Neuron (in vitro differentiated cells): ENCODE measurements around the gene CHM.

Experiments used
- H2AFZ ChIP-seq: one replicate; pipeline ENCODE4 v1.6.1; 2013; ENCODE audit warnings: low read depth, mild to moderate bottlenecking, inconsistent platforms, low read length, moderate library complexity
- H3K27me3 ChIP-seq: one replicate; pipeline ENCODE4 v1.6.1; 2013; ENCODE audit warnings: low read length; ENCODE audit not compliant: insufficient read depth
- H3K36me3 ChIP-seq: one replicate; pipeline ENCODE4 v1.6.1; 2013; ENCODE audit warnings: low read length; ENCODE audit not compliant: insufficient read depth
- H3K4me1 ChIP-seq: one replicate; pipeline ENCODE4 v1.6.1; 2013; ENCODE audit warnings: low read length; ENCODE audit not compliant: insufficient read depth
- H3K4me3 ChIP-seq: 2 replicates; pipeline ENCODE4 v1.5.1; 2013; ENCODE audit warnings: mild to moderate bottlenecking, low read length, moderate library complexity
- H3K9me3 ChIP-seq: one replicate; pipeline ENCODE4 v1.6.1; 2013; ENCODE audit warnings: low read length

The CHM gene, protein sequence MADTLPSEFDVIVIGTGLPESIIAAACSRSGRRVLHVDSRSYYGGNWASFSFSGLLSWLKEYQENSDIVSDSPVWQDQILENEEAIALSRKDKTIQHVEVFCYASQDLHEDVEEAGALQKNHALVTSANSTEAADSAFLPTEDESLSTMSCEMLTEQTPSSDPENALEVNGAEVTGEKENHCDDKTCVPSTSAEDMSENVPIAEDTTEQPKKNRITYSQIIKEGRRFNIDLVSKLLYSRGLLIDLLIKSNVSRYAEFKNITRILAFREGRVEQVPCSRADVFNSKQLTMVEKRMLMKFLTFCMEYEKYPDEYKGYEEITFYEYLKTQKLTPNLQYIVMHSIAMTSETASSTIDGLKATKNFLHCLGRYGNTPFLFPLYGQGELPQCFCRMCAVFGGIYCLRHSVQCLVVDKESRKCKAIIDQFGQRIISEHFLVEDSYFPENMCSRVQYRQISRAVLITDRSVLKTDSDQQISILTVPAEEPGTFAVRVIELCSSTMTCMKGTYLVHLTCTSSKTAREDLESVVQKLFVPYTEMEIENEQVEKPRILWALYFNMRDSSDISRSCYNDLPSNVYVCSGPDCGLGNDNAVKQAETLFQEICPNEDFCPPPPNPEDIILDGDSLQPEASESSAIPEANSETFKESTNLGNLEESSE

DNA sequence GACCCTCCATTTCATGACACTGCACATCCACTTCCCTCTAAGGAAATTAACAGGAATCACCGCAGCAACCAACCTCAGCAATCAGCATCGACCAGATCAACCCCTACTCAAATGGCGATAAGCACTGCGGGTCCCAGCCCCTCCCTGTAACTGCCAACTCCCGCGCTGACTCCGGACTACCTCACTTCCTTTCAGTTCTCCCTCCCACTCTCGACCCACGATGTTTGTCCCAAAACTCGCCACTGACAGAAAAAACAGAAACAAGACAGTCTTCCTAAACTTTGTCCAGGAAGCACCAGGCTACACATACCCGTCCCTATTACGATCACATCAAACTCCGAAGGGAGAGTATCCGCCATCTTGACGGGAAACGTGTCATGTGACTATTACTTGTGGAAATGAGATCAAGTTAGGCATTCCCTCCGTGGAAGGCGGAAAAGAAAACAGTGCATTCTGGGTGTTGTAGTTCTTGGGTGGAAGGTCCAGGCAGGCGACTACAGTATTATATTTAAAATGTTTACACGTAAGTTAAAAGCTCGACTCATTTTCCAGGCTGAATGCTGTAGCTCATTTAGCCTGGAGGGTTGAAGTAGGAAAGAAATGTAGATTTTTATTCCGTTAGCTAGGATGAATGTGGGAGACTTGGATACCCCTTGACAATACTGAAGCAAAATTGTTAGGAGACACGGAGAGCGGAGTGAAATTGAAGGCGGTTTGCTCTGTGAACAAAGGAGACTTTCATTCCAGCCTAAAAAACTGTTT is at the start of gene CHM:
Gene CHM, minus strand, starts transcription at position 385 of the 762 bp plus-strand sequence. Its CDS starts 26 bp downstream, at position 359.
- peak within 1 kb of the TSS; percentile 66 for H3K4me3 ChIP-seq
- no peaks in the 10 kb centered on the region for H3K27me3 ChIP-seq
- H3K36me3 ChIP-seq: no peaks in the 10 kb centered on the region
- H3K9me3 ChIP-seq: no peaks in the 10 kb centered on the region
- peaks cover 17% of the 10 kb centered on the region for H3K4me1 ChIP-seq
- peak within 1 kb of the TSS; percentile 61 for H2AFZ ChIP-seq

DNA sequence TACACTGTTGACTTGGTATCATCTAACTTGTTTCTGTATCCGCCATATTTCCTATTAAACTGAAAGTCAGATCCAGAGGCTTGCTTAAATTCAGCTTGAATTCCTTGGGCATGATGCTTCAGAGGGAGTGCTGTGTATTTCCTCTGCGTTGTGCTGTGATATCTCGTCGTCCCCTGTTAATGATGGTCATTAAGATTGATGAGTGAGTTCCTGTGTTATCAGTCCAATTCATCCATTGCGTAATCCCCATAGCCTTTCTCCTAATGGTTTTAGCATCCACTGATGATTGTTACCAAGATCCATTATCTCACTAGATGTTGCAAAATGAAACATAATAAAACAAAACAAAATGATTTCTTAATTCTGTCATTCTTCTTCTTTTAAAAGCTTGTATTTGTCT is 31.3 kb upstream of the CHM start:
- Histone ChIP-seq H2AFZ (no peak overlapping the region), H3K4me1 (no peaks in the 10 kb centered on the region), H3K27me3 (no peaks in the 10 kb centered on the region), H3K4me3 (no peak overlapping the region), H3K9me3 (no peaks in the 10 kb centered on the region), H3K36me3 (no peaks in the 10 kb centered on the region)

DNA sequence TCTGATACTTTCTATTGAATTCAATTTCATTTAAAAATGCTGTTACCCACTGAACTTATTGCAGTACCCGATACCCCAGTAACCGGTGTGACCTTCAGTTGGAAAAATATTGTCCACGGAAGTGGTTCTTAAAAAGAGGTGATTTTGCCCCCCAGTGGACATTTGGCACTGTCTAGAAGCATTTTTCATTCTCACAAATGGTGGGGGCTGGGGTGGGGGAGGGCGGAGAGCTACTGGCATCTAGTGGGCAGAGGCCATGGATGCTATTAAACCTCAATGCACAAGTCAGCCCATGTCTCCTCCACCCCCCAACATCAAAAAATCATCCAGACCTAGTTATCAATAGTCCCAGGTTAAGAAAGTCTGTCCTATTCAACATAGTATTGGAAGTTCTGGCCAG is 19.6 kb upstream of the CHM start:
- no peaks in the 10 kb centered on the region for H3K36me3 ChIP-seq
- no peak overlapping the region for H2AFZ ChIP-seq
- no peak overlapping the region for H3K4me3 ChIP-seq
- H3K4me1 ChIP-seq: no peaks in the 10 kb centered on the region
- H3K9me3 ChIP-seq: no peaks in the 10 kb centered on the region
- no peaks in the 10 kb centered on the region for H3K27me3 ChIP-seq

DNA sequence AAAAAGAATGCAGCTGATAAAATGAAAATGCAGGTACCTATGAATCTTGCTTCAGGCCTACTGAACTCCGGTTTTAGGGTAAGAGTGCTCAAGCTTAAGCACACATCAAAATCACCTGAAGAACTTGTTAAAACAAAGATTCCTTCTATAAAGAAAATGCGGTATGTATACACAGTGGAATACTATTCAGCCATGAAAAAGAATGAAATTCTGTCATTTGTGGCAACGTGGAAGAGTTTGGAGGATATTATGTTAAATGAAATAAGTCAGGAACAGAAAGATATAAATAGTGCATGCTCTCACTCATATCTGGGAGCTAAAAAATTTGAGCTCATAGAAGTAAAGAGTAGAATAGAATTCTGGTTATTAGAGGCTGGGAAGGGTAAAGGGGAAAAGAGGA is 14.0 kb upstream of the CHM start:
- Histone ChIP-seq H3K4me1 (no peaks in the 10 kb centered on the region), H3K4me3 (no peak overlapping the region), H3K9me3 (no peaks in the 10 kb centered on the region), H3K36me3 (no peaks in the 10 kb centered on the region), H3K27me3 (no peaks in the 10 kb centered on the region), H2AFZ (no peak overlapping the region)

DNA sequence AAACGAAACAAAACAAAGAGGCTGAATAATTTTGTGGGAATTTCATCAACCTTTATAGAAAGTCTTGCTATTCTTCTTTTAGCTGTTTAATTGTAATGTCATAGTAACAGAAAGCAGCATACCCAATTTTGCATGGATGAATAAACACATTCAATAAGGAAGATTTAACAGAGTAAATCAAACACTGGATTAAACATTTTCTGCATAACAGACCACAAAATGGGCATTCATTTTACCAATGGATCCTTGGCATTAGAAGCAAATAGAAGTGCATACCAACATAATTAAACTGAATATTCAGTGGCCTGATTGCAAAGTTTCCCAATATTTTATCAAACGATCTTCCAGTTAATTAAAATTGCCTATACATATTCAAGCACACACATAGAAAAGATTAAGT is 4.4 kb upstream of the CHM start:
- no peak overlapping the region for H3K4me3 ChIP-seq
- no peaks in the 10 kb centered on the region for H3K27me3 ChIP-seq

DNA sequence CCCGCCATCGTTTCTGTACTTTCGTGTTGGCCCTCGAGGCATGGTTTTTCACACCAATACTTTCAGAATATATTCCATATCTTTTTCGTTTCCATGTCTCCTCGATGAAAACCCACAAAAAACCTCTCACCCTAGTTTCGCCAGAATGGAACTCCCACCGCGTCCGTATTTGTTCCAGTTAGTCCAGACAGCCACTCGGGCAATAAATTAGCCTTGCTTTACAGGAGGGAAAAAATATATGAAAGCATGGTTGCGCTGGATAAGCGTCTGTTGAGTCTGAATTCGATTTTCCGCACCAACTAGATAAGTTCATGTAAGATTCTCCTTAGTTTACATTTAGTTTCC is 550 bp upstream of the CHM start:
- peak overlapping the region; percentile 61 for H2AFZ ChIP-seq
- H3K36me3 ChIP-seq: no peaks in the 10 kb centered on the region
- H3K9me3 ChIP-seq: no peaks in the 10 kb centered on the region
- no peaks in the 10 kb centered on the region for H3K27me3 ChIP-seq
- peaks cover 18% of the 10 kb centered on the region for H3K4me1 ChIP-seq
- peak overlapping the region; percentile 66 for H3K4me3 ChIP-seq

More for the DNA sequence above, 4.4 kb upstream of the CHM start:
- H3K36me3 ChIP-seq: no peaks in the 10 kb centered on the region
- no peaks in the 10 kb centered on the region for H3K9me3 ChIP-seq
- H2AFZ ChIP-seq: peak overlapping the region; percentile 46
- H3K4me1 ChIP-seq: peaks cover 16% of the 10 kb centered on the region

DNA sequence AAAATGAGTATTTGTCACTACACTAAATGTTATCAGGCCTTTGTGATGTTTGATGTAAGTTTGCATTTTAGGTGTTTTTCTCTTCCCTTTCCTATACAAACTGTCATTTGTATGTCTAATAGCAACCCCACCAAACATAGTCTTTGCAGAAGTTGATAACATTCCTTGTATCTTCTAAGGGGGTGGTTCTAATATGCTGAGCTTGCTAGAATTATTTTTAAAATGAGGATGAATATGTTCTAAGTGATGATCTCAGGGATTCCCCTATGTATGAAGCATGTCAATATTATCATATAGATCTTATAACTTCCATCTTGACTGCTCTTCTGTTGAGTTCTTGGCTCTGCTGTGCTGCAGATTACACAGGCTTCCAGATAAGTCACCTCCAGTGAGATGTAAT is 3.1 kb downstream of the CHM start:
- Histone ChIP-seq H3K4me1 (peaks cover 18% of the 10 kb centered on the region), H2AFZ (no peak overlapping the region), H3K36me3 (no peaks in the 10 kb centered on the region), H3K27me3 (no peaks in the 10 kb centered on the region), H3K4me3 (no peak overlapping the region), H3K9me3 (no peaks in the 10 kb centered on the region)

DNA sequence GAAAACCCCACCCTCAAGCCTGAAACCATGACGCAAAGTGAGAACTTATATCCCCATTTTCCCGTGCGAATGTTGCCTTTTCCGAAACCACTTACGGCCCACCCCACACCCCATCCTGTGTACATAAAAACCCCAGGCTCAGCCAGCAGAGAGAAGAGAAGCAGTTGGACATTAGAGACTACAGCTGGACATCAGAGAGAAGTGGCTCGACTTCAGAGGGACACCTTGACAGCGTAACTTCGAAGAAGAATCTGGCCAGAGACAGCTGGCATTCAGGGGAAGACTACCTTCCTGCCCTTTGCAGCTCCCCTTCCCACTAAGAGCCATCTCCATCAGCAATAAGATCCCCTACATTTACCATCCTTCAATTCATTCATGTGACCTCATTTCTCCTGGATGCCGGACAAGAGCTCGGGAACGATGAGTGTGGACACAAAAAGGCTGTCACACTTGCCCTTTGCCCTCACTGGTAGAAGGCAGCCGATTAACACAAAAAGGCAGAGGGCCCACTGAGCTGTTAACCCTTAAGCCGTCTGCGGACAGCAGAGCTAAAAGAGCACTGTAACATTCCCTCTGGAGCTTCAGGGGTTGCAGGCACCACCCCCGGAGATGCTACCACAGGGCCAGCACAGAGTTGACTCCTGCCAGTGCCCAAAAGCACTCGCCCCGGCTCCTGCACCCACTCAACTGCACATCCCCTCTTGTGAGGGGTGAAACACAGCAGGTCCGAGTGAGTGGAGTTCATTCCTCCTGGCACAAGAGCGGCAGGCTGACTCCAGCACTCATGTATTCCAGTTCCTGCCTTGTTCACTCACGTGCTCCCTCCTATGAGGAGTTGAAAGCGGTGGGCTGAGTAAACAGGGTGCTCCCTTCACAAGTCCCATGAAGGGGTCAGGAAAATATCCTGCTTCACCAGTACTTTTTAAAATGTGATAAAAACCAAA is 7.5 kb downstream of the CHM start:
- H2AFZ ChIP-seq: no peak overlapping the region
- H3K9me3 ChIP-seq: no peaks in the 10 kb centered on the region
- H3K36me3 ChIP-seq: no peaks in the 10 kb centered on the region
- H3K4me1 ChIP-seq: peaks cover 15% of the 10 kb centered on the region
- peak overlapping the region; percentile 29 for H3K4me3 ChIP-seq
- no peaks in the 10 kb centered on the region for H3K27me3 ChIP-seq

DNA sequence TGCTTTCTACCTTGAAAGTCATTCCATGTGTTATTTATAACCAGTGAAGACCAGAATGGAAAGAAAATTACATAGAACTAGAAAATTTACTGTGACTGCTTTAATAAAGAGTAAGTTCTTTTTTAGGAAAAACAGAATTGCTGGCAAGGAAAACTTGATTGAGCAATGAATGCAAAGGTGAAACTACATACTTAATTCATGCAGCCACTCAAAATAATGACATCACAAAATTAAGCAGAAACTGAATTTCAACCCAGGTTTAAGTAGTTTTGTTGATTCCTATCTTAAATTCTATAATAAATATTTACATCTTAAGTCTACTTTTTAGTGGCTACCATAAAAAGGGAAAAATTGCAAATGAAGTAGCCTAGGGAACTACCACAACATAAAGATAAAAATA is 14.0 kb downstream of the CHM start:
- Histone ChIP-seq H3K36me3 (no peaks in the 10 kb centered on the region), H3K4me1 (no peaks in the 10 kb centered on the region), H2AFZ (no peak overlapping the region), H3K27me3 (no peaks in the 10 kb centered on the region), H3K4me3 (no peak overlapping the region), H3K9me3 (no peaks in the 10 kb centered on the region)

DNA sequence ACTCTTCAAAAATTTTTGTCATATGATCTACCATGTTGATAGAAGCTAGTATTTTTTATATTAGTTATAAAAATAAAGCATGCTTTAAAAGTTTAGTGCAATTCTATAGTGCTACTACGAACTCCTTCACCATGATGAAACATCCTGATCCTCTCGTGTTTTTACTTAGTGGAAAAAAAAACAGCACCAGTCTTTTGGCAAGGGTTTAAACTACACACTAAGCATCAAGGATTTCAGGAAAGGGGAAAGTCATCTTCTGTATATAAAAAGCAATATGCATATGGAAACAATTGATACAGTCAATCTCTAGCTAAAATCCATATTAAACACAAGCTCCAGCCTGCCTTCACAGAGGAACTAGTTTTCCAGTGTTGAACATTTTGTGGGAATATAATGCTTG is 18.7 kb downstream of the CHM start:
- no peaks in the 10 kb centered on the region for H3K9me3 ChIP-seq
- peaks cover 5% of the 10 kb centered on the region for H3K36me3 ChIP-seq
- H2AFZ ChIP-seq: no peak overlapping the region
- H3K27me3 ChIP-seq: no peaks in the 10 kb centered on the region
- H3K4me1 ChIP-seq: no peaks in the 10 kb centered on the region
- no peak overlapping the region for H3K4me3 ChIP-seq

DNA sequence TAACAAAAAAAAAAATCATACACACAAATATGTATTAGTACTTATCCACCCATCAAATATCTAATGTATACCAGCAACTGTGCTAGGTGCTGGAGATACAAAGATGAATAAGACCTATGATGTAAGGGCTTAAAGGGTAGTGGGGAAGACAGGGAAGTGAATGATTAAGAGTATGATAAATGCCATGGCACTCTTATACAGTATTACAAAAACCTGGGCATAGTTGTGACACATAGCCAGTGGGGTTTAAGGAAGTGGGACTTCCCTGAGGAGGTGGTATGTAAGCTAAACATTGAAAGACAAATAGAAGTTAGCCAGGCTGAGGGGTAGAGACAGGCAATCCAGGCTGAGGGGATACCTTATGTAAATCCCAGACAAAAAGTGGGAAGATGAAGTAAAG is 23.5 kb downstream of the CHM start:
- peaks cover 5% of the 10 kb centered on the region for H3K36me3 ChIP-seq

DNA sequence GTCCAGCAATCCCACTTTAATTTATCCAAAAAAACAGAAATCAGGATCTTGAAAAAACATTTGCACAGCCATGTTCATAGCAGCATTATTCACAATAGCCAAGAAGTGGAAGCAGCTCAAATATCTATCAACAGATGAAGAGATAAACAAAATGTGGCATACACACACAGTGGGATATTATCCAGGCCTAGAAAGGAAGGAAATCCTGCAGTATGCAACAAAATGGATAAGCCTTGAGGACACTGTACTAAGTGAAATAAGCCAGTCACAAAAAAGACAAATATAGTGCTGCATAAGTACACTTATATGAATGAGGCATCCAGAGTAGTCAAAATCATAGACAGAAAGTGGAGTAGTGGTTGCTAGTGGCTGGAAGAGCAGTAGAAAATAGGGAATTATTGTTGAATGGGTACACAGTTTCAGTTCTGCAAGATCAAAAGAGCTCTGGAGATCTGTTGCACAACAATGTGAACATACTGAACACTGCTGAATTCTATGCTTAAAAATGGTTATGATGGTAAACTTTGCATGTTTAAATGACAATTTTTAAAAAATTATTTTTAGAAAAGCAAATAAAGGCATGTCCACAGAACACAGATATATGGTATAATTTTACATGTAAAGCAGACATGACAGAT is 25.6 kb downstream of the CHM start:
- H3K9me3 ChIP-seq: no peaks in the 10 kb centered on the region
- H3K27me3 ChIP-seq: no peaks in the 10 kb centered on the region
- no peak overlapping the region for H3K4me3 ChIP-seq
- no peak overlapping the region for H2AFZ ChIP-seq
- peaks cover 5% of the 10 kb centered on the region for H3K36me3 ChIP-seq
- no peaks in the 10 kb centered on the region for H3K4me1 ChIP-seq

More for the DNA sequence above, 23.5 kb downstream of the CHM start:
- no peaks in the 10 kb centered on the region for H3K27me3 ChIP-seq
- H3K4me3 ChIP-seq: no peak overlapping the region
- H3K9me3 ChIP-seq: no peaks in the 10 kb centered on the region
- no peaks in the 10 kb centered on the region for H3K4me1 ChIP-seq
- no peak overlapping the region for H2AFZ ChIP-seq
